Ecto neural progenitor cell (in vitro differentiated cells): ENCODE data around the gene AP3B1.

Experiments used
- DNase-seq: peaks from one replicate; pipeline ENCODE4 v3.0.0-alpha.2; 2018; ENCODE audit warnings: low spot score

Gene AP3B1

GRCh38 chr5:78003450-78003849, 291.0 kb downstream of the AP3B1 start:
- DNase-seq = no peak

DNA sequence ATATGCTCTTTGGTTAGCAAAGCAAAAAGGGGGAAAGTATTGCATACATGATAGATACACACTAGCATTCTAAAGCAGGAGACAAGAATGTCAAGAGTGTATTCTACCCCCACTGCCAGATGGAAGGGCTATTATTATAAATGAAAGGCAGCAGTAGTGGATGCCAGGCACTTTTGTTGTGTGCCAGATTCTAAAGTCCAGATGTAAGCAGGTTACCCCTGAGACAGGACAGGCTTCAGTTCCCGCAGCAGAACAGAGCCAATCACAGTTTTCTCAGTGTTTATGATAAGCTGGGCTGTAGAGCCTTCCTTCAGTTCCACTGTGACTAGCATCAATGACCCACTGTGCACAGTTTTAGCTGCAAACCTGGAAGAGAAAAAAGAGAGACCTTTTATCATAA, 291.8 kb downstream of the AP3B1 start:
- DNase-seq = no peak

- DNase-seq = no peak
Observed at GRCh38 chr5:78001197-78001596, 293.3 kb downstream of the AP3B1 start.

DNA sequence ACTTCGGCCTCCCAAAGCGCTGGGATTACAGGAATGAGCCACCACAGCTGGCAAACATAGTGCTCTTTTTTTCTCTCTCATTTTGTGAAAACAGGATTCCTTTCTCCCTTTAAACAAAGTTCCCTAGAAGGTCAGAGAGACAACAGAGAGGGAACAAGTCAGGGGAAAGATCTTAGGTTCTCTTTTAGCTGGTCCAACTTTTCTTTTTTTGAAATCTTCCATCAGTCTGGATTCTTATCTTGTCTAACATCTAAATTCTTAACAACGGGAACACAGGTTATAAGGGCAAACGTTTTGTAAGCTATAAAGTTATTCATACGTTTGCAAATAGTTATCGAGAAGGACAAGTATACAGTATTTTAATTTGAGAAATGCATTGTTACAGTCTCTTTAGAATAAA, 294.3 kb downstream of the AP3B1 start:
- DNase-seq = no peak

DNA sequence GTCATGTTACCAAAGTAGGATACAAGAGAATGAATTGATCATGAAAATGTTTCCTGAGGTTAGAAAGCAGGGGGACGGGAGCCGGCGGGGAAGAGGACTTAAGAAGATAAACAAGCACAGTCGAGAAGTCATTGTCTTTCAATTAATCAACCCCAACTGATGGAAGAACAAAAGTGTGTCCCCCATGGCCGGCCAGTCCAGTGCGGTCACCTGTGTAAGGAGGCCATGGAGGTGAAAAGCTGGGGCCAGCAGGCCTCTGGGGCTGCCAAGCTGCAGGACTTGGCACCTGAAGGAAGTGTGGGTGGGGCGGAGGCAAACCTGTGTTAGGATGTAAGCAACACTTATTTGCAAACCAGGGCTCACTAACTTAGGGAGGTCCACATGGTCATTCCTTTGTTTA, 295.1 kb downstream of the AP3B1 start:
- no peak for DNase-seq

GRCh38 chr5:77996943-77997342, 297.6 kb downstream of the AP3B1 start:
- no peak for DNase-seq

DNA sequence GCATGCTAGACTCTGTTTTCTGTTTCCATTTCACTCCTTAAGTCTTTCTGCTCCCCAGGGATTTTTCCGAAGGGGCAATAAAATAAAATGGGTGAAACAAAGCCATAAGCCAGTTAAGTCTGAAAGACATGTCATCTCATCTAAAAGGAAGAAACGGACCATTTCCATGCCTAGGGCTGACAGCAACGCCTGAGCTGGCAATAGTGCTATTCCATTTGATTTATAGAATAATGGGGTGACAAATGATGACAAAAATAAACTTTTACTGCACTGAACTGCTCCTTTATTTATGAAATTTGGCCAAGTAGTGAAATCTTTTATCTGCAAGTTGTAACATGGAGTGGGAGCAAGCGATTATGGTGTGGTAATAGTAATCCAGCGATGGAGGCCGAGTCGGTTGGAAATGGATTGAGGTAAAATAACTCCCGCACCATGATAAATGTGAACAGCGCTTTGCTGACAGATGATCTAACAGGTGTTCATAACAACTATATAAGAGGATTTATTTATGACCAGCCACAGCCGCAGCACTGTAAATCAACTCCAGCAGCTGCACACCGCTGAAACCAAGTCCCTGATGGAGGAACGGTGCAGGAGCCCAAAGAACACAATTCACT, 298.6 kb downstream of the AP3B1 start:
- no peak for DNase-seq

DNA sequence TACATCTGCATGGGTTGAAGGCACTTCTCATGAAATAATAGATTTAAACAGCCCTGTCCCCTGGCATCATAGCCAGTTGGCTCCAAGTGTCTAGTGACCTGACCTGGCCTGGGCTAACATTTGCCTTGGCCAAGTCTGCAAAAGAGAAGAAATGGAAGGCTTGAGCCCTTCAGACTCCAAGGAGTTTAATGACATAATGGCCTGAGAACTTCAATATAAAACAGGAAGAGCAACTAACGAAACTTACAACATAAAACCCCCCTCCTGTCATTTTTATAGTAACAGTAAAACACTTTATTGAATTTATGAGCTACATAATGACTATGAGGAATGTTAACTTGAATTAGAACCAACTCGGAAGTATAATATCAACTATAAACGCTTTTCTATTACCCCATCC, 299.6 kb downstream of the AP3B1 start:
- DNase-seq = no peak

DNA sequence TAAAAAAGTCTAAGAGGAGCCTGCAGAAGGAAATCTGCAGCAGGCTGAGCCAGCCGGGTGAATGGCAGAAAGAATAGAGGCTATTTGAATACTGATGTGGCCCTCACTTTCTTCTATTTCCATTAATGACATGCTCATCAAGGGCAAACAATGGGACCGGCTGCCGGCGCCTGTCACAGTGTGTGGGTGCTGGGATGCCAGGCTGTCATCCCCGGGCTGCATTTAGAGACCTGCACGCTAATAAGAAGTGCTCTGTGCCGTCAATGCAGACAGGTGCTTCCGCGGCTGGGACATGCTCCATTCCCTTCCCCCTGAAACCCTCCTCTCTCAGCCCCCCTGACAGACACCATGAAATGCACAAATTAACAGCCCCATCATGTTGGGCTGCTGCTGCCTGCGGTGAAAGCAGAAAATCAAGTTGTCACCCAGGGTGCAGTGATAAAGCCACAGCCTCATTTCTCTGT, 300.6 kb downstream of the AP3B1 start:
- DNase-seq = no peak

DNA sequence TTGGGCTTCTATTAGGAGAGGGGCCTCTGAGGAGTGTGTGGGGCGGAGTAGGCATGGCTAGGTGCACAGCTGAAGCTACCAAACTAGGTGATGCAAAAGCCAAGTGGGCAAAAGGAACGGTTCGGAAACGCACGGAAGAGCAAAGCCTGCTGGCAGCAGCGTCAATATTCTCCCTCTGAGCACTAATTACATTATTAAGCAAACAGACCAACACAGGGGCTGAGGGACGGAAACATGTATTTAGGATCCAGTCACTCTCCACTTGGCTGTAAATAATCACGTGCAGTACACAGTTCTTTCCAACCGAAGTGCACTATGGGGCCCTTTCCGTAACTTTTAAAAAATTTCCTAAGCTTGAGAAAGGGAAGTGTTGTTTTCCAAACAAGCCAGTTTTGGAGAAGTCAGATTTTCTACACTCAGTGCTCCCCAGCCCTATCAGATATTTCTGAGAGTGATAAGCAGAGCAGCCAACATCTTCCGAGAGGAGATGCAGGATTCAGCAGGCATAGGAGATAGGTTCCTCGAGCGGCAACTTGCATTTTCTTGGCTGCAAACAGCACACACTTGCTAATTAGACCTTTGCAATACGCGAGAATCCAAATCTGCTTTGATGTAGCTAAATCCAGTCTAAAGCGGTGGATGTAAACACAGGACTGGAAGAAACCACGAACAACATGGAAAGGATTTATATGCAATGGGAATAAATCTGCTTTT, 301.2 kb downstream of the AP3B1 start:
- DNase-seq = no peak

DNA sequence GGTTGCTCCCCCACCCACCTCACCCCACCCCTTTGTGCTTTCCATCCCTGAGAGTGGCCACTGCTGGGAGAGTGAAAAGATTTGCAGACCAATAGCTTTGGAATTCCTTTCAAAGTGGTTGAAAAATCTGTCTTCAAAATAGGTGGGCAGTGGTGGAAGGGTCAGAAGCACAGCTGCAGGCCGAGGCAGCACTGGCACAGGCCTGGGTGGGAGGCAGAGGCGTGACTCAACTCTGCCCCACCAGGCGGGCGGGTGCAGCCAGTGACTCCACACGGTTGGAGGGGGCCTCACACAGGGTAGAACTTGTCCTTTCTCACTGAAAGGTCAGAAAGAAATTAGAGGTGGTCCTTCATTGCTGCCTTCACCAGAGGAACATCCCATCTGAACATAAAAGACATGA, 303.4 kb downstream of the AP3B1 start:
- no peak for DNase-seq

- DNase-seq = no peak
Observed at GRCh38 chr5:77990020-77990419, 304.5 kb downstream of the AP3B1 start.

- no peak for DNase-seq
Observed at GRCh38 chr5:77987988-77988387, 306.5 kb downstream of the AP3B1 start.

GRCh38 chr5:77987331-77987730, 307.2 kb downstream of the AP3B1 start:
- no peak for DNase-seq

DNA sequence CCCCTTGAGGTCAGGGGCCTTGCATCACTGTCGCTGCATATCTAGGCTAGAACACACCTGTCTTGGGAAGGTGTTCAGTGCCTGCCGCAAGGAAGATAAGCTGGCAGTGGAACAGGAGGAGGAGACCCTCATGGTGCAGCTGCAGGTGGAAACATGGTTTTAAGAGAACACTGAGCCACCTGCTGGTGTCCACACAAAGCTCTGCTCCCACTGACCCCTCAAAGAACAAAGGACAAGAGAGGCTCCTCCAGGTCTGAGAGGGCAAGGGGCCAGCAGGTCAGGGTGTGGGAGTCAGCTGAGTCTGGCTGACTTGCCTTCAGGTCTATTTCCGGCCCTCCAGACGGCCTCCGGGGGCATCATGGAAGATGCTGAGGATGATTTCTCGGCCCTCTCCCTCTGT, 308.2 kb downstream of the AP3B1 start:
- DNase-seq = no peak

GRCh38 chr5:77985247-77985646, 309.3 kb downstream of the AP3B1 start:
- DNase-seq = no peak

GRCh38 chr5:77984587-77984986, 309.9 kb downstream of the AP3B1 start:
- no peak for DNase-seq

DNA sequence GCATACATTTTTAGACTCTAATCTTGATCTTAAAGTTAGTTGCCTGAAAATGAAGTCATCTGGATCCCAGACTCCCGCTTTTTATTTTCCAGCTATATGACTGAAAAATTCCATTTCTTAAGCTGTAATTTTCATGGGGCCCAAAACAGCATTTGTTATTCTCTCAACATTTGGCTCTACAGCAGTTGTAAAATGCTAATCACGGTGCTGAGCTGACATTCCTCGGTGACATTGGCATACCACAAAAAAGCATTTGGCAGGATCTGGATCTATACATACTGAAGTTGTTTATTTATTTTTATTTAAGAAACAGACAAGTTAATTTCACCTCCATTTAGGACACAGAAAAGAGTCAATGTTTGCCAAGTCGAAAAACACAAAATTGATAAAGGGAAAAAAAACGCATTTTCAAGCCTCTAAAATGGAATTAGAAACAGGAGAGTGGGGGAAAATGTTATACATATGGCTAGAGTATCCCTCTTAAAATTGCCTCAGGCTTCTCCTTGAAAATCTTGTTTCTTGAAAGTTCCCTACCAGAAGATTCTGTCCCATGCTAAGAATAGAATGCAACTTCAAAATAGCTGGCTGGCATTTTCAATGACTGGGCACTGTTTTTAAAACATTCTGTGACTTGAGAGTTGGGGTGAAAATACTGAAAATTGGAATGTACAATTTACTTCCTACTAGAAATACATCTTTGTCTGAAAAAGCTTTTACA, 310.9 kb downstream of the AP3B1 start:
- no peak for DNase-seq

DNA sequence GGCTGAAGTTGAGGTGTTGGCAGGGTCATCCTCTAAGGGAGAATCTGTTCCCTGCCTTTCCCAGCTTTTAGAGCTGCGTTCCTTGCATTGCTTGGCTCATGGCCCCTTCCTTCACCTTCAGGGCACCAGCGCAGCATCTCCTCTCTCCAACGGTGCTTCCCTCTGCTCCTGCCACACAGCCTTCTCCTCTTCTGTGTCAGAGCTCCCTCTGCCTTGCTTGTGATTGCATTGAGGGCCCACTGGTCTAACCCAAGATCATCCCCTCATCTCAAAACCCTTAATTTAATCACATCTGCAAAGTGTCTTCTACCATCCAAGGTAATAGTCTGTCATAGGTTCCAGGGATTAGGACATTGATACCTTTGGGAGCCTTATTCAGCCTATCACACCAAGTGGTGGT, 312.7 kb downstream of the AP3B1 start:
- DNase-seq = no peak

DNA sequence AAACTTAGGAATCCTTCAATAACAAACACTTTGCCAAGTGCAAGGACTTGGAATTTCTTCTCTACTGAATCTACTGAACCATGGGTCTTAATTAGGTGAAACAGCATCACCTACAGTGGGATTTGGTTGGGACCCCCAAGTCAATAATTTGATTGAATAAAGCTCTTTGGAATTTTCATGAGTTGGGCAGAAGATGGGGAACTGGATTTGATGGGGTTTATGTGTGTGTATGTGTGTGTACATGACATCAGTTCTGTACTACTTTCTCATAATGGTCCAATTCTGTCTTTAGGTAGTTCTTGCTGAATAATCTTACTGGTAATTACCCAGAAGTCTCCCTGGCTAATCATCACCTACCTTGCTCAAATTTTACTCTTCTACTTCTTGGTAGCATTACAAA, 319.9 kb downstream of the AP3B1 start:
- DNase-seq = no peak

DNA sequence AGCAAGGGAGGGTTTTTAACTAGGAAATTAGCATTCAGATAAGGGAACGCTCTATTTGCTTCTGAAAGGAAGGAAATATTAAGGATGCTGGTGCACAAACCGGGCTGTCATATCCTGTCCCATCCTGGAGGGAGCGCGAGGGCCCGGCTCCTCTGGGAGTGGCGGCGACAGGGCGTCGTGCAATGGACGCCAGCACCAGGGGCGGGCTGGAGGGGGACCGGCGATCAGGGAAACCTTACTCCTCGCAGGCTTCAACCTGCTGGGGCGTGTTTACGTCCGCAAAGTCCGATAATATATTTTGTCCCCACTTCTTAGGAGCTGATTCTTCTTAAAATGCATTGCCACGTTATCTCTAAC, 321.3 kb downstream of the AP3B1 start:
- peak; percentile 78 for DNase-seq

GRCh38 chr5:77972469-77973252, 321.8 kb downstream of the AP3B1 start:
- DNase-seq = peak; percentile 58
